Activated gamma-delta T cell treated with Interleukin-2 at 50 U/mL for 16 hours (primary cell): ENCODE data around the gene VPS54.
"Not testable (repeated sequence)": the region's sequence is repeated elsewhere in the genome, so short reads cannot be mapped to it uniquely, and the experiment has no call there.

Experiments
- DNase-seq: peaks from one replicate; pipeline ENCODE4 v3.0.0-alpha.2; 2020

Gene VPS54

GRCh38 chr2:63865159-63865799 lies 153.9 kb downstream of the VPS54 start:
- no peak for DNase-seq

DNA sequence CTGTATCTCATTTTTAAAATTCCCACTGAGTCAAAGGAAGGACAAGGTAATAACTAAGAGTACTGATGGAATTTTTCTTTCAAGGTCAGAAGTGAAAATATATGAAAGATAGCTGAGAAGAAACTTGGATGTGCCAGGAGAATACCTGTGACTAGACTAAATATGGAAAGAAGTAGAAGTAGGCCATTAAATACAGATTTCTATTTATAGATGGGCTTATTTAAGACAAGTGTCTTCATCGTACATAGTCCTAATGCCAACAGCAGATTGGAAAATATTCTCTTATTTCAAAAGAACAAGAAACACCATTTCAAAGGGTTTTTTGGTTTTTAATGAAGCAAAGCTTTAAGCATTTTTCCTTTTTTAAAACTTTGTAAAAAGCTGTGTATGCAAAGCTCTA lies 155.5 kb downstream of the VPS54 start:
- no peak for DNase-seq

DNA sequence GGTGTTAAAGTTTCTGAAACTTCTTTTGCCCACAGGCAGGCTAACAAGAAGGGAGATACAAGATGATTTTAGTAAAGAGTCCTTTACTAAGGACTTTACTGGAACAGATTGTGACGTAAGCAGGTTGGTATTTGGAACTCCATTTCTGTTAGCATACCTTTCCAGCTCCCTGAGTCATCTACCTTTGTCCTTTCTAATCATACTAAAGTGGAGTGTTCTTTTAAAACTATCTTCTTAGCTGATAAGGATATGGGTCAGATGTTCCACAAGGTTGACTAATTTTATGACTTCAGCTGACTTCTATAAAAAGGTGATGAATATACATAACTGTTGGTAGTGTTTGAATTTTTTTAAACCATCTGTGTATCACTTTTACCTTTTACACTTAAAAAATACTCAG lies 156.4 kb downstream of the VPS54 start:
- DNase-seq = no peak

- DNase-seq = peak; percentile 55
Measured at GRCh38 chr2:63861220-63861822, 157.9 kb downstream of the VPS54 start.

- no peak for DNase-seq
Measured at GRCh38 chr2:63858291-63858690, 160.9 kb downstream of the VPS54 start.

DNA sequence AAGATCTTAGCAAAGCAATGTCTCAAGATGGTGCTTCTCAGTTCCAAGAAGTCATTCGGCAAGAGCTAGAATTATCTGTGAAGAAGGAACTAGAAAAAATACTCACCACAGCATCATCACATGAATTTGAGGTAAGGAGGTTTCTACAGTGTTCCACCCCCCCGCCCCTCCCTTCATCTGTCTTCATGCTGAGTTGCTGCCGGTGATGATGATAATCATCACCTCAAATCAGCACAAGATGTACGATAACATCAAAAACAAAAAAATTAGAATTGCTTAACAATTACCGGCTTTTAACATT lies 163.0 kb downstream of the VPS54 start:
- peak; percentile 33 for DNase-seq

- no peak for DNase-seq
Measured at GRCh38 chr2:63855418-63856302, 163.6 kb downstream of the VPS54 start.

GRCh38 chr2:63853527-63854310 lies 165.5 kb downstream of the VPS54 start:
- DNase-seq = no peak

DNA sequence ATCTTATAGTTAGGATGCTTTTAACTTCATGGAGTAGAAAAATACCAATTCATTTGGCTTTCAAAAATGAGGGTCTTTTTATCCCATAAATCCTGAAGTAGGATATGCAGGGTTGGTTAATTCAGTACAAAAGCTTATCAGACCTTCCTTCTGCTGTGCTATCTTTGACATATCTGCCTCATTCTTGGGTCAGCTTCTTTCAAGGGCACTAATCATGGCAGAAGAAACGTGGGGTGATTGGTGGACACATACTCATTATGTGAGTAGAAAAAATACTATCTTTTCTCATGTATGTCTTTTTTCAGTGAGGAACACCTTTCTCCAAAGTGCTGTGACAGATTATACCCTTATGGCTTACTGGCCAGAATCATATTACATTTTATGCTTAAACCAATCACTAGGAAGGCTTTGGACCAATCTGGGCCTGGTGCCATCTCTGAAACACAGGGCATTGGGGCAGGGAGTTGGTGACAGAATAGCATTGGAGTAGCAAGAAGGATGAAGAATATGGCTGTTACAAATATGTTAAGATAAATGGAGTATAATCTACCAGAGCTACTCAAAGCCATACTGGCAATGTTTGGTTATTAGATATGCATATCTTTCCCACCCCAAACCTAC lies 167.4 kb downstream of the VPS54 start:
- no peak for DNase-seq

DNA sequence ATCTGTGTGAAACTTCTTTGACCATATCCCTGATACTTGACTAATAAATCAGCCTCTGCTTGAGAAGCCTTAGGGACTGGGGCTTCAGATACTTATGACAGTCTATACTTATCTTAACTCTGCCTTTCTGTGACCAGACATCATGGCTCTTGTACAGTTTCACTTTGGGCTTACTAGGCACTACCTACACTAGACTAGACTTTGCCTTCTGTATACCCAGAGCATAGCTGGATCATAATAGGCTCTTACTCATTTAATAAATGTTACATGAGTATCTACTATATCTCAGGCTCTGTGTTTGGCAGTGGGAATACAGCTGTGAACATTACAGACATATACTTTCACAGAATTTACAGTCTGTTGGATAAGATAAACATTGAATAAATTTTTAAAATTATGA lies 168.6 kb downstream of the VPS54 start:
- DNase-seq = no peak

DNA sequence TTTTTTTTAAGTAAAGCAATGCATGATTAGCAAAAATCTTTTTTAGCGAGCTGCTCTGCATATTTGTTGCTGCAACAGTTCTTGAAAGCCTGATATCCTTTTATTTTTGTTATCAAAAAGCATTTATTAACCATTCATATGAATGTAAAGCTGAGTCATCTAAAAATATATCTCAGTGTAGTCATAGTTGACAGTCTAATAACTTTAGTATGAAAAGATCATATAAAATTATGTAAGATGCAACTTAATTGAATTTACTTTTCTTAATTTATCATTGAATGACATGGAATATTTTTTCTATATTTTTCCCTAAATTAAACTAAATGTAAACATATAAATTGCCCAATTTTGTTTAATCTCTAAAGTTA lies 169.0 kb downstream of the VPS54 start:
- no peak for DNase-seq

DNA sequence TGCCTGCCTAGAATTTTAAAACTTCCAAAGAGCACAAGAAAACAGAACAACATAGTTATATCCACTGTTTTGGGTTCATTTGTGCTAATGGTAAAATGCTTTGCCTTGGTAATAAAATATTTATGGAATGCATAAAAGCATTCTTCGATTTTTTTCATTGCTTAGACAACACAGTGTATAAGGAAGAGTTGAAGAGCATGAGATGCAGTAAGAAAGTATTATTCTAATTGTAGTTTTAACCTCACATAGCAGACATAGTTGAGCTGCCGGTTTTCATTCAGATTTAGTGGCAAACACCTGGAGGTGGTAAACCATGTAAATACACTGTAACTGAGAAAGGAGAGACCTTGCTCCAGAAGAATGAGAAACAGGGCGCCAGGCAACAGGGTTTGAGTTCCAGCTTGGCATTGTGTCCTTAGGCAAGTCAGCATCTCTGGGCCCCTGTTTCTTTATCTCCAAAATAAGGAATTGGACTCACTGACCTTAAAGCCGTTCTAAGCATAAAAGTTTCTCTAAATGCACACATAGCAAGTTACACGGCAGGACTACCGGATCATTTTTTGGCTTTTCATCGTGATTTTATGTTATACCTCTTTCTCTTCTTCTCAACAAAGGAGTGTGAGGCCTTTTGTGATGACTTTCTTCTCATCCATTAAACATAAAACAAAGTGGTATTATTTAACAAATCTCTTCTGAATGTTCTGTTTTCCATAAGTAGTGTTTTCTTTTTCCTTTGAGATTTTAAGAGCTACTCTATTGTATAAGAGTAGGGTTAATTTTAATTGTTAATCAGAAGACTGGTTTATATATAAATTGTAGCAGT lies 169.6 kb downstream of the VPS54 start:
- no peak for DNase-seq

DNA sequence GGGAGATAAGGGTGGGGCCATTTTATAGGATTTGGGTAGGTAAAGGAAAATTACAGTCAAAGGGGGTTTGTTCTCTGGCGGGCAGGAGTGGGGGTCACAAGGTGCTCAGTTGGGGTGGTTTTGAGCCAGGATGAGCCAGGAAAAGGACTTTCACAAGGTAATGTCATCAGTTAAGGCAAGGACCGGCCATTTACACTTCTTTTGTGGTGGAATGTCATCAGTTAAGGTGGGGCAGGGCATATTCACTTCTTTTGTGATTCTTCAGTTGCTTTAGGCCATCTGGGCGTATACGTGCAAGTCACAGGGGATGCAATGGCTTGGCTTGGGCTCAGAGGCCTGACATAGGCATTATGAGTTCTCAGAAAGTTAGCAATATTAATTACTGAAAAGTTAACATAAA lies 171.7 kb downstream of the VPS54 start:
- not testable (repeated sequence) for DNase-seq

DNA sequence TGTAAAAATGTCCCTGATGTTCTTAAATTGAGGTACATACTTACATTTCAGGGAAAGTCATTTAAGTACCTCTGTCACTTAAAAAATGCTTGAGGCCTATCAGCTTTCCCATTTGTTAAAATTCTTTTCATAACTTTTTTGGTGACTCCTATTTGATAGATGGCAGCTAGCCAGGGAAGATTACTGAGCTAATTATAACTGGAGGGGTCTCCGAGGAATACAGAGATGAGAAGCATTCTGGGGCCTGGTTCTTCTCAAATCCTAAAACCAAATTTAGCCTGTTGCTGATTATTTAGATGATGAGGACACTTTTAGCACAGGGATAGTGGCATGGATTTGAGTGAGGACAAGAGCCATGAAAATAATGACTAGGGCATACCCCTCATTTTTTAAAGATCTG lies 172.7 kb downstream of the VPS54 start:
- no peak for DNase-seq

DNA sequence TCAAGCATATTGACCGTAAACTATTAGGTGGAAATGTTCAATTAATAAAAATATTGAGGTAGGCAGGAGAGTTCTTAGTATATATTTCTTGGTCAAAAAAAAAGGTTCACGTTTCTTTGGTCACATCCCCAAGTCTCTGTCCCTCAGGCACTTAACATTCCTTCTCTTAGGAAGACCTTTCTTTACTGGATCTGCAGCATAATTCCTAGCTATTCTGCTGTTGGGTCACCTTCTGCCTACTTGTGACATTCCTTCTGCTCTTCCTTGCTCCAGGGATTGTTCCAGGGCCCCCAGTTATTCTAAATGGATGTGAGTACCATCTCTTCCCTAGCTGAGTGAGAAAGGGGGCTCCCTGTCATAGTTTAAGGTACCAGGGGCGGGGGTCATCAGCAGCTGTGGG lies 173.4 kb downstream of the VPS54 start:
- no peak for DNase-seq

DNA sequence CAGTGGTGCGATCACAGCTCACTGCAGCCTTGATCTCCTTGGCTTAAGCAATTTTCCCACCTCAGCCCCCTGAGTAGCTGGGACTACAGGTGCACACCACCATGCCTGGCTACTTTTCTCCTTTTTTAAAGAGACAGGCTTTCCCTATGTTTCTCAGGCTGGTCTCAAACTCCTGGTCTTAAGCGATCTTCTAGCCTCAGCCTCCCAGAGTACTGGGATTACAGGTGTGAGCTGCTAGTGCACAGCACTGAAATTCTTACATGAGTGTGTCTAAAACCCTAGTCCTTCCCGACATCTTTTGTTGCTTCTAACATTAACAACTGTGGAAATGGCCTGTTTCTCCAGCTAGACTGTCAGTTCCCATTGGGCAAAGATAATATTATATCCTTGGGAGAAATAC lies 174.6 kb downstream of the VPS54 start:
- no peak for DNase-seq

- DNase-seq = no peak
Measured at GRCh38 chr2:63843791-63844190, 175.4 kb downstream of the VPS54 start.

DNA sequence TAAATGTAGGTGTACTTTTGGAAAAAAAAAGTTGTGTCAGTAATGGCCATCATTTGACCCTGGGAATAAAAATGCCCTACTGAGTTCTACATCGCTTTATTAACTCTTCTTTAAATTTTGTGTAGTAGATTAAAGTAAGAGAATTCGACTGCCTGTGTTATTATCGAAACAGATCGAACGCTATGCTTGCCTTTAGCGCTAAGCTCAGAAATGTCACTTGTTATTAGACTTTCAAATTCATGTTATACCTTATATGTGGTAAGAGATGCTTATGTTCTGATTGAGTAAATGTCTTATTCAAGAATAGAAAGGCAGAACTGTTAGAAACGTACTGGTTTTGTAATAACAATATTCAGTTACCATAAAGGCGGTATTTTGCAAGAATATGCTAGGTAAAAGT lies 176.1 kb downstream of the VPS54 start:
- no peak for DNase-seq

- DNase-seq = no peak
Measured at GRCh38 chr2:63842149-63843061, 176.8 kb downstream of the VPS54 start.
